GM12878 (cell line): ENCODE results near the gene PCTP. TPM values are rescaled to one million over a fixed set of nuclear protein-coding genes. Genes with fewer than 3 reads are reported as not detected.

Experiments
- ATAC-seq: fragments of 200-7000 bp; cut with Tn5 transposase; 3 replicates; pipeline ENCODE4 v1.9.1; 2020; ENCODE audit warnings: mild to moderate bottlenecking, moderate library complexity
- BruUV-seq: library from RNA; stranded (reverse); fragments of 400-500 nt; replicated peaks from 2 replicates; lab custom pipeline; 2021; lab: Mats Ljungman, UMichigan
- CTCF ChIA-PET: fragments of 300-600 bp; sonication (Branson Sonifier 250); formaldehyde crosslinking; extraction: SDS; loops from one replicate; lab custom pipeline; 2021; ENCODE audit warnings: inconsistent platforms; lab: Yijun Ruan, JAX
- POLR2A ChIA-PET: fragments of 350-600 bp; formaldehyde crosslinking; extraction: SDS; loops from one replicate; lab custom pipeline; 2021; ENCODE audit warnings: inconsistent platforms; lab: Charles Lee
- RAD21 ChIA-PET: fragments of 300-600 bp; sonication (Branson Sonifier 250); formaldehyde crosslinking; loops from one replicate; lab custom pipeline; 2023; ENCODE audit warnings: antibody characterized with exemption; ENCODE audit not compliant: unreplicated experiment; lab: Charles Lee
- SMC1A ChIA-PET: fragments of 300-600 bp; sonication (Branson Sonifier 250); formaldehyde crosslinking; loops from one replicate; lab custom pipeline; 2023; ENCODE audit not compliant: unreplicated experiment, uncharacterized antibody; lab: Charles Lee
- DNase-seq: peaks from one replicate; pipeline ENCODE4 v3.0.0-alpha.2; 2011; ENCODE audit warnings: low read depth, low spot score
- FAIRE-seq: peaks from 3 replicates; lab custom pipeline; 2011; peaks lifted over from hg19 to GRCh38; lab: Jason Lieb, UNC
- H2AFZ ChIP-seq: 2 replicates; pipeline ENCODE4 v1.6.0; 2011; ENCODE audit warnings: low read depth, low read length, control low read depth; ENCODE audit not compliant: control insufficient read depth
- H3K27ac ChIP-seq: 2 replicates; pipeline ENCODE4 v1.5.1; 2011; ENCODE audit warnings: control low read depth; ENCODE audit not compliant: control insufficient read depth, insufficient read depth
- H3K27me3 ChIP-seq, 2 experiments: replicated peaks in 1 of 2; 2 replicates each; pipeline versions ENCODE4 v1.6.0 to v1.6.1; 2011; ENCODE audit warnings: low read length in 1 of 2; ENCODE audit not compliant: control insufficient read depth in 2 of 2, insufficient read depth in 2 of 2
- H3K36me3 ChIP-seq, 2 experiments: 2 replicates each; pipeline ENCODE4 v1.5.1; 2011; ENCODE audit warnings: low read length in 1 of 2; ENCODE audit not compliant: control insufficient read depth in 2 of 2, insufficient read depth in 2 of 2
- H3K4me1 ChIP-seq: 2 replicates; pipeline ENCODE4 v1.6.1; 2011; ENCODE audit warnings: mild to moderate bottlenecking, low read length, moderate library complexity, mixed read lengths; ENCODE audit not compliant: control insufficient read depth, insufficient read depth
- H3K4me2 ChIP-seq: 2 replicates; pipeline ENCODE4 v1.6.0; 2011; ENCODE audit warnings: control low read depth; ENCODE audit not compliant: control insufficient read depth, insufficient read depth
- H3K4me3 ChIP-seq: fragments of 200-600 bp; sonication (generic); 2 replicates; pipeline ENCODE4 v1.5.1; 2016
- H3K79me2 ChIP-seq: 2 replicates; pipeline ENCODE4 v1.6.0; 2011; ENCODE audit warnings: low read length; ENCODE audit not compliant: control insufficient read depth, insufficient read depth
- H3K9ac ChIP-seq: 2 replicates; pipeline ENCODE4 v1.8.0; 2011; ENCODE audit warnings: low read length, control low read depth, mixed read lengths; ENCODE audit not compliant: control insufficient read depth, insufficient read depth
- H3K9me3 ChIP-seq: replicated peaks from 3 replicates; pipeline ENCODE4 v1.5.1; 2011; ENCODE audit warnings: mild to moderate bottlenecking, low read length; ENCODE audit not compliant: control insufficient read depth, insufficient read depth
- H4K20me1 ChIP-seq: 2 replicates; pipeline ENCODE4 v1.6.0; 2011; ENCODE audit not compliant: control insufficient read depth, insufficient read depth
- ATF3 ChIP-seq: IDR thresholded peaks from 2 replicates; pipeline ENCODE4 v1.6.1; 2011; ENCODE audit warnings: low read depth, mild to moderate bottlenecking, low read length, moderate library complexity, borderline replicate concordance; ENCODE audit errors: extremely low read depth
- BCL11A ChIP-seq: IDR thresholded peaks from 2 replicates; pipeline ENCODE4 v1.6.1; 2011; ENCODE audit warnings: low read depth, low read length
- BRCA1 ChIP-seq: IDR thresholded peaks from 2 replicates; pipeline ENCODE4 v1.6.1; 2011; ENCODE audit warnings: low read depth, low read length, improper control_type of control experiment
- CREM ChIP-seq: IDR thresholded peaks from 2 replicates; pipeline ENCODE4 v1.6.1; 2014; ENCODE audit warnings: antibody characterized with exemption, low read depth
- E4F1 ChIP-seq: fragments of 450-650 bp; IDR thresholded peaks from 2 replicates; pipeline ENCODE4 v1.6.1; 2018; ENCODE audit warnings: borderline replicate concordance, mild to moderate bottlenecking; ENCODE audit not compliant: partially characterized antibody
- FOXK2 ChIP-seq: fragments of 450-650 bp; IDR thresholded peaks from 2 replicates; pipeline ENCODE4 v1.6.1; 2017; ENCODE audit warnings: mild to moderate bottlenecking, moderate library complexity
- IRF3 ChIP-seq: fragments of 450-650 bp; IDR thresholded peaks from 2 replicates; pipeline ENCODE4 v1.6.1; 2014; ENCODE audit warnings: mild to moderate bottlenecking
- KDM1A ChIP-seq: fragments of 200-600 bp; sonication (generic); IDR thresholded peaks from 2 replicates; pipeline ENCODE4 v1.6.1; 2016; ENCODE audit warnings: borderline replicate concordance
- NFYA ChIP-seq: IDR thresholded peaks from 2 replicates; pipeline ENCODE4 v1.6.1; 2011; ENCODE audit warnings: low read depth, mild to moderate bottlenecking, low read length, improper control_type of control experiment, borderline replicate concordance
- NRF1 ChIP-seq: conservative IDR thresholded peaks from 2 replicates; pipeline ENCODE4 v1.6.1; 2011; ENCODE audit warnings: mild to moderate bottlenecking, low read depth, low read length, improper control_type of control experiment
- POLR2AphosphoS2 ChIP-seq: IDR thresholded peaks from 2 replicates; pipeline ENCODE4 v1.6.1; 2011; ENCODE audit warnings: low read depth, mild to moderate bottlenecking, low read length, improper control_type of control experiment, moderate library complexity
- RB1 ChIP-seq: fragments of 450-650 bp; formaldehyde crosslinking; IDR thresholded peaks from 2 replicates; pipeline ENCODE4 v1.6.1; 2017; ENCODE audit warnings: mild to moderate bottlenecking, borderline replicate concordance
- RBBP5 ChIP-seq: fragments of 200-600 bp; sonication (generic); conservative IDR thresholded peaks from 2 replicates; pipeline ENCODE4 v1.6.1; 2016
- RFX5 ChIP-seq: IDR thresholded peaks from 2 replicates; pipeline ENCODE4 v1.6.1; 2011; ENCODE audit warnings: low read depth, low read length, improper control_type of control experiment
- SPI1 ChIP-seq: IDR thresholded peaks from 2 replicates; pipeline ENCODE4 v1.6.1; 2011; ENCODE audit warnings: low read depth, mild to moderate bottlenecking, low read length, moderate library complexity, borderline replicate concordance; ENCODE audit not compliant: insufficient read depth
- WGBS: methylation state at CpG from one replicate; pipeline ENCODE4 v1.1.6; 2016; ENCODE audit warnings: low lambda C conversion rate; ENCODE audit not compliant: insufficient replicate concordance, insufficient coverage; ENCODE audit errors: missing lambda C conversion rate; 5-methylcytosine and 5-hydroxymethylcytosine counted together
- in situ Hi-C: fragments of 300-500 bp; cut with MboI; formaldehyde crosslinking; loops from 9 replicates; pipeline ENCODE4 v1.14.3; 2018; ENCODE audit warnings: mixed read lengths
- intact Hi-C: fragments of 100-400 bp; cut with micrococcal nuclease; formaldehyde crosslinking; loops from one replicate; pipeline ENCODE4 v1.14.2; 2022; ENCODE audit not compliant: unreplicated experiment
- polyA plus RNA-seq, 11 experiments: library from polyadenylated mRNA; depleted of rRNA in 4 of 11; unstranded in 6 of 11; stranded (reverse) in 5 of 11; fragments of >200 nt; fragmentation: Nextera tagmentation in 4 of 11; fragmentation: Illumina TruSeq in 1 of 11; extraction: Ambion mirVana in 4 of 11; extraction: Trizol in 1 of 11; gene quantifications; 1 replicate in 1 of 11; 2 replicates in 10 of 11; pipeline versions ENCODE4 v1.2.1 to v1.2.3, GENCODE V29; 2011 to 2016; ENCODE audit warnings: inconsistent platforms in 2 of 11, missing spikeins in 2 of 11, low read depth in 1 of 11
- total RNA-seq, 4 experiments: library from RNA; depleted of rRNA in 3 of 4; stranded (reverse); fragments of >200 nt in 3 of 4; fragmentation: Illumina TruSeq in 1 of 4; extraction: Trizol in 1 of 4; gene quantifications; 2 replicates each; pipeline versions ENCODE4 v1.2.1 to v1.2.3, GENCODE V29; 2013 to 2021

Gene PCTP
- total and polyA plus RNA-seq, 10 of the 15 experiments (the other 5 are each of a cell fraction or from before 2014, with no cell fraction given), result 1.4 to 26.8 (median 3.7) TPM

- TF ChIP-seq RB1 (no peak), SPI1 (no peak)
- Histone ChIP-seq H3K9me3 (no peaks in the 10 kb centered on the region), H3K4me3 (no peak overlapping the region), H2AFZ (no peak overlapping the region), H3K27me3 (no peaks in the 10 kb centered on the region; a peak in 1 of 4 replicates), H3K4me2 (no peak overlapping the region), H3K36me3 (no peaks in the 10 kb centered on the region), H3K79me2 (no peaks in the 10 kb centered on the region), H3K4me1 (no peaks in the 10 kb centered on the region), H3K27ac (no peak overlapping the region), H3K9ac (no peak overlapping the region), H4K20me1 (no peaks in the 10 kb centered on the region)
- in situ Hi-C loops, result no loop called here
- RAD21 ChIA-PET, result no interaction called here
- SMC1A ChIA-PET, result no interaction called here
- BruUV-seq, result no TSS peak
- whole genome bisulfite sequencing, result 0% methylated on average over 1 of the region's 1 CpG
- no peak for ATAC-seq
- CTCF ChIA-PET, result interaction anchor here (0.7 to 1.5 kb wide), 5 partner anchors 9 to 40 kb away, joined by 3 to 8 read pairs (median 3); no protein-coding TSS in a partner anchor
- FAIRE-seq, result no peak
- intact Hi-C loops, result no loop called here
- no peak for DNase-seq
- POLR2A ChIA-PET, result no interaction called here
These were observed 20.5 kb upstream of the PCTP start for GRCh38 chr17:55730380-55730779.

GRCh38 chr17:55730808-55731207, 20.0 kb upstream of the PCTP start:
- ATAC-seq (no peak), FAIRE-seq (no peak), DNase-seq (no peak)
- RAD21 ChIA-PET, result no interaction called here
- no peak overlapping the region for H3K9ac ChIP-seq
- 27% methylated on average over 3 of the region's 3 CpGs for WGBS
- no peak overlapping the region for H3K4me3 ChIP-seq
- intact Hi-C loops, result no loop called here
- H3K79me2 ChIP-seq, result no peaks in the 10 kb centered on the region
- H3K27me3 ChIP-seq, result no peaks in the 10 kb centered on the region; a peak in 1 of 4 replicates
- no peaks in the 10 kb centered on the region for H3K9me3 ChIP-seq
- SMC1A ChIA-PET, result no interaction called here
- no peak overlapping the region for H2AFZ ChIP-seq
- BruUV-seq, result no TSS peak
- H4K20me1 ChIP-seq, result no peaks in the 10 kb centered on the region
- no peaks in the 10 kb centered on the region for H3K4me1 ChIP-seq
- POLR2A ChIA-PET, result no interaction called here
- CTCF ChIA-PET, result interaction anchor here (0.7 to 1.5 kb wide), 5 partner anchors 9 to 39 kb away, joined by 3 to 8 read pairs (median 3); no protein-coding TSS in a partner anchor
- TF ChIP-seq RFX5 (no peak), ATF3 (no peak), NFYA (no peak), NRF1 (no peak), IRF3 (no peak), CREM (no peak), RBBP5 (no peak), BCL11A (no peak), BRCA1 (no peak), FOXK2 (no peak), KDM1A (no peak), E4F1 (no peak), POLR2AphosphoS2 (no peak)
- H3K36me3 ChIP-seq, result no peaks in the 10 kb centered on the region
- in situ Hi-C loops, result no loop called here
- H3K27ac ChIP-seq, result no peak overlapping the region
- no peak overlapping the region for H3K4me2 ChIP-seq
